GM19372 (cell line): ENCODE results near the gene ZNF480.
A peak's percentile ranks its signal among the peaks of the same experiment; 100 is the strongest.
"Not testable (repeated sequence)": the region's sequence is repeated elsewhere in the genome, so short reads cannot be mapped to it uniquely, and the experiment has no call there.

Experiments
- ATAC-seq: cut with Tn5 transposase; IDR thresholded peaks from one replicate; pipeline ENCODE4 v1.9.1; 2021; ENCODE audit warnings: mild to moderate bottlenecking, low read depth, moderate library complexity; ENCODE audit not compliant: unreplicated experiment

The ZNF480 gene

GRCh38 chr19:52296773-52297600, at the start of gene ZNF480:
TSS of gene ZNF480 (plus strand) at chr19:52297169. CDS start at chr19:52300413, 3,244 bp downstream.
- peak; percentile 45 for ATAC-seq

GRCh38 chr19:52248241-52248640, 48.7 kb upstream of the ZNF480 start:
- ATAC-seq, result no peak

DNA sequence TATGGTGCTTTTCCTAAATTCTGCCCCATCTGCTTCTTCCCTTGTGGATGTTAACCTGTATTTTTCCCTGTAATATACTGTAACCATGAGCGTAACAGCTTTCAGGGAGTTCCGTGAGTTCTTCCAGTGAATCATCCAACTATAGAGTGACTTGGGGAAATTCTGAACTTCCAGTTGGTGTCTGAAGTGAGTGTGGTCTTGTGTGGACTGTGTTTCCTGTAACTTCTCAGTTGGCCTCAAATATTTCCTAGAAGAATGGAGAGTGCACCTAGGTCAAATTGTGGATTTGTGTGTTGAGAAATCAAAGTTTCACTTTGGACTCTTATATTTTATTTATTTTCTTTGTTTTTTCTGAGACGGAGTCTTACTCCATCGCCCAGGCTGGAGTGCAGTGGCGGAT, 38.5 kb upstream of the ZNF480 start:
- no peak for ATAC-seq

DNA sequence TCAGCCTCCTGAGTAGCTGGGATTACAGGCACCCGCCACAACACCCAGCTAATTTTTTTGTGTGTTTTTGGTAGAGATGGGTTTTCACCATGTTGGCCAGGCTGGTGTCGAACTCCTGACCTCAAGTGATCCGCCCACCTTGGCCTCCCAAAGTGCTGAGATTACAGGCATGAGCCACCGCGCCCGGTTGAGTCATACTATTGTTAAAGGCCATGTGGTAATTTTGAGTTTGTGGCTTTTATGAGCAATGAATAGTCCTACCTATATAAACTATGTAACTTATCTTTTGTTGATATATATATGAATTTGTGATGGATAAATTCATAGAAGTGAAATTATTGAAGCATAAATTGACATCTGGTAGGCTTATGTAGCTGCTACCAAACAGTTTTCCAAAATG, 31.4 kb upstream of the ZNF480 start:
- ATAC-seq, result not testable (repeated sequence)

GRCh38 chr19:52269338-52270261, 27.4 kb upstream of the ZNF480 start, which contains the start of gene ZNF766:
TSS of gene ZNF766 (plus strand) at chr19:52269587. CDS start at chr19:52269614, 27 bp downstream.
- peak; percentile 96 for ATAC-seq

DNA sequence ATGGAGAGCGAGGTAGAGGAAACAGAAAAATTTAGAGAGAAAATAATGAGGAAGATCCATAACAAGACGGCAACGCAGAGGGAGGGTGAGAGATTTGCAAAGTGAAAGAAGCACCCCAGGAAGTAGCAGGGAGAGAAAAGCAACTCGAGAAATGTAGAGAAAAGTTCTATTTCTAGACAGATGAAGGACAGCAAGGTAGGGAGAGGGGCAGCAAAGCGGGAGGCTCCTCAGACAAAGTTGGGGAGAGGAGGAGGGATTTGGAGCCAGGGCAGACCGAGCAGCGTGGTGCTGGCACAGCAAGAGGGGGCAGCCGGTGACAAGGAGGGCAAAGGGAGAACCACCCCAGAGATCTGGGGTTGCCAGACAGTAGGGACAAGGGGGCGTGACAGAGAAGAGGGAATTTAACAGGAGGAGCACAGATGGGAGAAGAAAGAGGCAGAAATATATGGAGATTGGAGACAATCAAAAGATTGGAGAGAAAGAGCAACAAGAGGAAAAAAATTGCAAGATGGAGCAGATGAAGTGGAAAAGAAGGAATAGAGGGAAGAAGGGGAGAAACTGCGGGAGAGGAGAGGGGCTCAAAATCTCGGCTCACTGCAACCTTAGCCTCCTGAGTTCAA, 26.6 kb upstream of the ZNF480 start:
- peak; percentile 6 for ATAC-seq

GRCh38 chr19:52273301-52273700, 23.7 kb upstream of the ZNF480 start:
- ATAC-seq, result no peak

- no peak for ATAC-seq
Observed at GRCh38 chr19:52274191-52274590, 22.8 kb upstream of the ZNF480 start.

DNA sequence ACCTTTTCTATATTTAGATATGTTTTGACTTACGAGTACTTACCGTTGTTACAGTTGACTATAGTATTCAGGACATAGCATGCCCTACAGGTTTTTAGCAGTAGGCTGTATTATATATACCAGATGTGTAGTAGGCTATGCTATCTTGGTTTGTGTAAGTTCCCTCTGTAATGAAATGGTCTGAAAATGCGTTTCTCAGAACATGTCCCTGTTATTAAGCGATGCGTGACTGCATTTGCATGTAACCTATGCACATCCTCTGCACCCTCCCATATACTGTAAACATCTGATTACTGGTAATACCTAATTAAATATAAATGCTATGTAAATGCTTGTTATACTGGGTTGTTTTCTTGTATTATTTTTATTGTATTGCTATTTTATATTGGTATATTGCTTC, 21.0 kb upstream of the ZNF480 start:
- ATAC-seq, result no peak

GRCh38 chr19:52277471-52277870, 19.5 kb upstream of the ZNF480 start:
- no peak for ATAC-seq

- no peak for ATAC-seq
Observed at GRCh38 chr19:52286256-52286655, 10.7 kb upstream of the ZNF480 start.

DNA sequence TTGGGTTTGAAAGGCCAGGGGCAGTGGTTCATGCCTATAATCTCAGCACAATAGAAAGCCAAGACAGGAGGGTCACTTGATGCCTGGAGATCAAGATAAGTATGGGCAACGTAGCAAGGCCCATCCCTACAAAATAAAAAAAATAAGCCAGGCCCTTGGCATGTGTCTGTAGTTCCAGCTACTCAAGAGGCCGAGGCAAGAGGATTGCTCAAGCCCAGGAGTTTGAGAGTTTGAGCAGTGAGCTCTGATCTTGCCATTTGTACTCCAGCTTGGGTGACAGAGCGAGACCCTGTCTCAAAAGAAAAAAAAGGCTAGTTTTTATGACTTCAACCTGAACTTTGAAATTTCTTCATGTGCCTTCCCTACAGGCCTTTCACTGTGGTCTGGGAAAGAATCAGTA, 5.2 kb upstream of the ZNF480 start:
- no peak for ATAC-seq

- ATAC-seq, result not testable (repeated sequence)
Observed at GRCh38 chr19:52292946-52293345, 4.0 kb upstream of the ZNF480 start.

DNA sequence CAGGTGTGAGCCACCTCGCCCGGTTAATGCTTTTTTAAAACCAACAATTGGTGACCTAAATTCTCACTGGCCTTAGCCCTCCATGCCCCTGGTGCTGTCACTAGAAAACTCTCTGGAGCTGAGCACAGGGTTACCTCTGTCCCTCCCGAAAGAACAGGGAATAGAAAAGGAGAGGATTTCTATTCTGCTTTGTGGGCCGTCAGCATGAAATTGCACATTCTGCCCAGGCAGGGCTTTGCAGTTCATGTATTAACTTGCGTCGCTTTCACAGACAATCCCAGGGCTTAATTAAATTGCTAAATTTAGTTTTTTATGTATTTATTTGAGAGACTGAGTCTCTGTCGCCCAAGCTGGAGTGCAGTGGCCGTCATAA, 583 bp upstream of the ZNF480 start:
- peak; percentile 14 for ATAC-seq

- no peak for ATAC-seq
Observed at GRCh38 chr19:52297601-52298364, 814 bp downstream of the ZNF480 start.

DNA sequence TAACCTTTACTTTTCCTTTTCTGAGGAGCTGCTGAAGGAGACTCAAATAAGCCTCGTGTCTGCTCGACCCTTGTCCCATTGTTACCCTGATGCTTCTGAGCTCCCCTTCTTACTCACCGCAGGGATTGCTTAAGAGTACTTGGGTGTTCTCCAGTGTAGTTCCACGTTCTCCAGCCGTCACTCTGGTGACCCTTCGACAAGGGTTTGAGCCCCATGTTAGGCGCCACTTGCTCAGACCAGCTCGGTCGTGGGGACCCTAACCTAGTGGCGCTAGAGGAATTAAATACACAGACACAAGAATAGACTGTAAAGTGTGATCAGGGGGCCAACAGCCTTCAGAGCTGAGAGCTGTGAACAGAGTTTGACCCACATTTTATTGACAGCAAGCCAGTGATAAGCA, 10.3 kb downstream of the ZNF480 start:
- ATAC-seq, result no peak

DNA sequence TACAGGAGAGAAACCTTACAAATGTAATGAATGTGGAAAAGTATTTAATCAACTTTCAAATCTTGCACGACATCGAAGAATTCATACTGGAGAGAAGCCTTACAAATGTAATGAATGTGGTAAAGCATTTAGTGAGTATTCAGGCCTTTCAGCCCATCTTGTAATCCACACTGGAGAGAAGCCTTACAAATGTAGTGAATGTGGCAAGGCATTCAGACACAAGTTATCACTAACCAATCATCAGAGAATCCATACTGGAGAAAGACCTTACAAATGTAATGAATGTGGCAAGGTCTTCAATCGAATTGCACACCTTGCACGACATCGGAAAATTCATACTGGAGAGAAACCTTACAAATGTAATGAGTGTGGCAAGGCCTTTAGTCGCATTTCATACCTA, 25.5 kb downstream of the ZNF480 start:
- ATAC-seq, result no peak

GRCh38 chr19:52331757-52332156, 34.8 kb downstream of the ZNF480 start:
- no peak for ATAC-seq

DNA sequence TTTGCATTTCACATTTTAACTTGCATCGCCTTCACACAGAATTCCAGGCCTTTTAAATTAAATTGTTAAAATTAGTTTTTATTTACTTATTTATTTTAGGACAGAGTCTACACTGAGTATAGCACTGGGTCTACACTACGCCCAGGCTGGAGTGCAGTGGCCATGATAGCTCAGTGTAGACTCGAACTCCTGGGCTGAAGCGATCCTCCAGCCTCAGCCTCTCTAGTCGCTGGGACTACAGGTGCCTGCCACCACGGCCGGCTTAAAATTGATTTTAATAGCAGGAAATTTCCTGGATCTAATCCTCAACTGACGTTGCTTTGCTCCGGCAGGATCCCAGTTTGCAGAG, 38.8 kb downstream of the ZNF480 start:
- no peak for ATAC-seq

- no peak for ATAC-seq
Observed at GRCh38 chr19:52336117-52336790, 39.3 kb downstream of the ZNF480 start, which contains the start of gene ZNF610. TSS of gene ZNF610 (plus strand) at chr19:52336243. CDS start at chr19:52349173, 12,930 bp downstream.
